ENCODE measurements around the gene ARPC1A.
"Not testable (repeated sequence)": the region's sequence is repeated elsewhere in the genome, so short reads cannot be mapped to it uniquely, and the experiment has no call there.

Gene ARPC1A

DNA sequence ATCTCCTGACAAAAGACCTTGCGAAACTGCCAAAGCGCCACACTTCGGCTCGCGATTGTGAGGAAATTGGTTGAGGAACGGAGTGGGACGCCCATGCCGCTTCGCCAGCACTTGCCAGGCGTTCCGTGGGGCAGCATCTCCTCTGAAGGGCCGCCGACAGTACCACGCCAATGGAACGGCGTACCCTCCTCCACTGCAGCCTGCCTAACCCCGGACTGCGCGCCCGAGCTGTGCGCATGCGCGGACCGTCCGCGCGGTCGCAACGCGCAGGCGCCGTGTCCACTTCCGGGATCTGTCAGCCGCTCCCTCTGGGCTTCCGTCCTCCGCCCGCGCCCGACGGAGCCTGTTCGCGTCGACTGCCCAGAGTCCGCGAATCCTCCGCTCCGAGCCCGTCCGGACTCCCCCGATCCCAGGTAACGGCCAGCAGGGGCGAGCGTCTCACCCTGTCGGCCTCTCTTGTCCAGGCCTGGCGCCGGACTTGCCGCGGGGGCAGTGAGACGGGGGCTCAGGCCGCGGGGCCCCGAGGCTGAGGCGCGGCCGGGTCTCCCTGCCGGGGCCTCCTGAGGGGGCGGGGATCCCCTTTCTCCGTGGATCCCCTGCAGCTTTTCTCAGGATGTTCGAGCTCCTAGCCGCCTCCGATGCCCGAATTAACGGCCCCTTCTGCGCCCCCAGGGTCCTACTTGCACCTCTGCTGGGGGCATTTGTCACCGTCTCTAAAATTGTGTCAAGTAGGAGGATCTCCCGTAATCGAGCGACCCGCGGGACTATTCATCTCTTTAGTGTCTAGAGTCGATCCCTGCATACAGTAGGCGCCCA lies at the start of gene ARPC1A:
ARPC1A (plus strand) TSS at position 307 of the 816 bp plus-strand sequence. CDS start 7,456 bp downstream, outside the sequence.
- Mint-ChIP-seq H3K4me1 (ENCODE audit: low read depth) (peaks cover 36% of the 10 kb centered on the region), H3K9me3 (no peaks in the 10 kb centered on the region), H3K4me3 (peak within 1 kb of the TSS; percentile 97), H3K36me3 (ENCODE audit: low read depth) (peaks cover 10% of the 10 kb centered on the region), H3K27me3 (ENCODE audit: low read depth) (no peaks in the 10 kb centered on the region), H3K27ac (peak within 1 kb of the TSS; percentile 86)

- Mint-ChIP-seq H3K27me3 (ENCODE audit: low read depth) (no peaks in the 10 kb centered on the region), H3K4me1 (ENCODE audit: low read depth) (peaks cover 11% of the 10 kb centered on the region), H3K27ac (no peak overlapping the region), H3K36me3 (ENCODE audit: low read depth) (no peaks in the 10 kb centered on the region), H3K4me3 (no peak overlapping the region), H3K9me3 (no peaks in the 10 kb centered on the region)
These were observed 47.5 kb upstream of the ARPC1A start for GRCh38 chr7:99278180-99278579.

GRCh38 chr7:99284165-99284564 lies 41.5 kb upstream of the ARPC1A start:
- H3K27ac Mint-ChIP-seq; H3K4me3 Mint-ChIP-seq; H3K27me3 Mint-ChIP-seq (ENCODE audit: low read depth); H3K36me3 Mint-ChIP-seq (ENCODE audit: low read depth); H3K4me1 Mint-ChIP-seq (ENCODE audit: low read depth); H3K9me3 Mint-ChIP-seq: not testable (repeated sequence)

- Mint-ChIP-seq H3K9me3 (no peaks in the 10 kb centered on the region), H3K27me3 (ENCODE audit: low read depth) (no peaks in the 10 kb centered on the region), H3K4me1 (ENCODE audit: low read depth) (no peaks in the 10 kb centered on the region), H3K36me3 (ENCODE audit: low read depth) (no peaks in the 10 kb centered on the region), H3K27ac (no peak overlapping the region), H3K4me3 (no peak overlapping the region)
These were observed 37.7 kb upstream of the ARPC1A start for GRCh38 chr7:99287779-99288534.

DNA sequence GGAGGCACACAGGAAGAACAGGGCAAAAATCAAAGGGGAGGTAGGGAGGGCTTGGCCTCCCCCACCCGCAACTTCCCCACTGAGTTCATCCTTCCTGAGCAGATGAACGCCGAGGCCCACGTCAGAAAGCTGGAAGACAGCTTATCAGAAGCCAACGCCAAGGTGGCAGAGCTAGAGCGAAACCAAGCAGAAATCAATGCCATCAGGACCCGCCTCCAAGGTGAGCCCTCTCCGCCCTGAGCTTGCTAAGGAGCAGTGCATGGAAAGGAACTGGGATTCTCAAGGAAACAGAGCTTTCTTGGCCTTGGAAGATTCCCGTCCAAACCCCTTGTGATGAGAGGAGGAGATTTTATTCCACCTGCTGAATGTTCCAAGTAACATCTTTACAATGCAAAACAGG lies 36.5 kb upstream of the ARPC1A start:
- Mint-ChIP-seq H3K27ac (no peak overlapping the region), H3K4me3 (no peak overlapping the region), H3K36me3 (ENCODE audit: low read depth) (no peaks in the 10 kb centered on the region), H3K9me3 (no peaks in the 10 kb centered on the region), H3K4me1 (ENCODE audit: low read depth) (no peaks in the 10 kb centered on the region), H3K27me3 (ENCODE audit: low read depth) (no peaks in the 10 kb centered on the region)

GRCh38 chr7:99290148-99290547 lies 35.5 kb upstream of the ARPC1A start:
- H3K27ac Mint-ChIP-seq; H3K4me3 Mint-ChIP-seq; H3K9me3 Mint-ChIP-seq; H3K4me1 Mint-ChIP-seq (ENCODE audit: low read depth); H3K27me3 Mint-ChIP-seq (ENCODE audit: low read depth); H3K36me3 Mint-ChIP-seq (ENCODE audit: low read depth): not testable (repeated sequence)

- H3K4me1 Mint-ChIP-seq (ENCODE audit: low read depth) = no peaks in the 10 kb centered on the region
- H3K36me3 Mint-ChIP-seq (ENCODE audit: low read depth) = no peaks in the 10 kb centered on the region
- H3K4me3 Mint-ChIP-seq = no peak overlapping the region
- no peak overlapping the region for H3K27ac Mint-ChIP-seq
- H3K27me3 Mint-ChIP-seq (ENCODE audit: low read depth) = no peaks in the 10 kb centered on the region
- H3K9me3 Mint-ChIP-seq = no peaks in the 10 kb centered on the region
These were observed 34.6 kb upstream of the ARPC1A start for GRCh38 chr7:99290980-99291607.

- H3K9me3 Mint-ChIP-seq = no peaks in the 10 kb centered on the region
- H3K27me3 Mint-ChIP-seq (ENCODE audit: low read depth) = no peaks in the 10 kb centered on the region
- H3K36me3 Mint-ChIP-seq (ENCODE audit: low read depth) = no peaks in the 10 kb centered on the region
- no peak overlapping the region for H3K4me3 Mint-ChIP-seq
- H3K27ac Mint-ChIP-seq = no peak overlapping the region
- H3K4me1 Mint-ChIP-seq (ENCODE audit: low read depth) = no peaks in the 10 kb centered on the region
These were observed 33.6 kb upstream of the ARPC1A start for GRCh38 chr7:99292127-99292526.

- no peaks in the 10 kb centered on the region for H3K36me3 Mint-ChIP-seq (ENCODE audit: low read depth)
- no peaks in the 10 kb centered on the region for H3K4me1 Mint-ChIP-seq (ENCODE audit: low read depth)
- no peaks in the 10 kb centered on the region for H3K27me3 Mint-ChIP-seq (ENCODE audit: low read depth)
- no peak overlapping the region for H3K27ac Mint-ChIP-seq
- no peak overlapping the region for H3K4me3 Mint-ChIP-seq
- H3K9me3 Mint-ChIP-seq = no peaks in the 10 kb centered on the region
These were observed 32.5 kb upstream of the ARPC1A start for GRCh38 chr7:99293167-99293566.

DNA sequence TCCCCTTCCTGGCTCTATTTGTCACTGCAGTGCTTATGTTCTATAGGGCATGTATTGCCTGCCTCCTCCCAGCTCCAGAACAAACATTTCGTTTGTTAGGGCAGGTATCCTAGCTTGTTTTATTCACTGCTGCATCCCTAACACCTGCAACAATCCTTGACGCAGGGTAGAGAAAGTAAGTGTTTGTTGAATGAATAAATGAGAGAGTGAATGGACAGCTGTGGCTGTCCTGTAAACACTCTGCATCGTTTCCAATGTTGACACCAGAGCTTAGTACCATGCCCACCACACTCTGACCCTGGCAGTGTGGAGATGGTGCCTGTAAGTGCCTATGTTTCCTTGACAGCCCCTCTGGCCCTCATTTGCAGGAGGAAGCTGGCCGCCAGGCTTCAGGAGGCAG lies 32.0 kb upstream of the ARPC1A start:
- Mint-ChIP-seq H3K9me3 (no peaks in the 10 kb centered on the region), H3K27ac (no peak overlapping the region), H3K36me3 (ENCODE audit: low read depth) (no peaks in the 10 kb centered on the region), H3K4me1 (ENCODE audit: low read depth) (no peaks in the 10 kb centered on the region), H3K27me3 (ENCODE audit: low read depth) (no peaks in the 10 kb centered on the region), H3K4me3 (no peak overlapping the region)

DNA sequence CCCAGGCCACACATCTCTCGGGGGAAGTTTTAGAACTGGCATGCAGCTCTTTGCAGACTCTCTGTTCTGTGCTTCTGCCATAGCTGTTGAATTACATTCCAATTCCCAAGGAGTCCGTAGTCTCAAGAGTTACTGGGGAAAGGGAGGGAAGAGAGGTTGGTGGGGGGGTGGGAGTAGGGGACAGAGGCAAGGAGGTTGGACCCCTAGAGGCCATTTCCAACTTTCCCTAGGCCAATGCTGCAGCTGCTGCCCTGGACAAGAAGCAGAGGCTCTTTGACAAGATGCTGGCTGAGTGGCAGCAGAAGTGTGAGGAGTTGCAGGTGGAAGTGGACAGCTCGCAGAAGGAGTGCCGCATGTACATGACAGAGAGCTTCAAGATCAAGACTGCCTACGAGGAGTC lies 29.2 kb upstream of the ARPC1A start:
- Mint-ChIP-seq H3K27ac (no peak overlapping the region), H3K4me3 (no peak overlapping the region), H3K27me3 (ENCODE audit: low read depth) (no peaks in the 10 kb centered on the region), H3K9me3 (no peaks in the 10 kb centered on the region), H3K4me1 (ENCODE audit: low read depth) (no peaks in the 10 kb centered on the region), H3K36me3 (ENCODE audit: low read depth) (no peaks in the 10 kb centered on the region)

- H3K36me3 Mint-ChIP-seq (ENCODE audit: low read depth) = no peaks in the 10 kb centered on the region
- H3K4me1 Mint-ChIP-seq (ENCODE audit: low read depth) = no peaks in the 10 kb centered on the region
- H3K27me3 Mint-ChIP-seq (ENCODE audit: low read depth) = no peaks in the 10 kb centered on the region
- H3K9me3 Mint-ChIP-seq = no peaks in the 10 kb centered on the region
- H3K27ac Mint-ChIP-seq = no peak overlapping the region
- H3K4me3 Mint-ChIP-seq = no peak overlapping the region
These were observed 24.2 kb upstream of the ARPC1A start for GRCh38 chr7:99301496-99301895.

- H3K9me3 Mint-ChIP-seq = no peaks in the 10 kb centered on the region
- no peaks in the 10 kb centered on the region for H3K36me3 Mint-ChIP-seq (ENCODE audit: low read depth)
- no peak overlapping the region for H3K4me3 Mint-ChIP-seq
- no peaks in the 10 kb centered on the region for H3K4me1 Mint-ChIP-seq (ENCODE audit: low read depth)
- peaks cover 7% of the 10 kb centered on the region for H3K27me3 Mint-ChIP-seq (ENCODE audit: low read depth)
- H3K27ac Mint-ChIP-seq = no peak overlapping the region
These were observed 20.0 kb upstream of the ARPC1A start for GRCh38 chr7:99305473-99306260.

DNA sequence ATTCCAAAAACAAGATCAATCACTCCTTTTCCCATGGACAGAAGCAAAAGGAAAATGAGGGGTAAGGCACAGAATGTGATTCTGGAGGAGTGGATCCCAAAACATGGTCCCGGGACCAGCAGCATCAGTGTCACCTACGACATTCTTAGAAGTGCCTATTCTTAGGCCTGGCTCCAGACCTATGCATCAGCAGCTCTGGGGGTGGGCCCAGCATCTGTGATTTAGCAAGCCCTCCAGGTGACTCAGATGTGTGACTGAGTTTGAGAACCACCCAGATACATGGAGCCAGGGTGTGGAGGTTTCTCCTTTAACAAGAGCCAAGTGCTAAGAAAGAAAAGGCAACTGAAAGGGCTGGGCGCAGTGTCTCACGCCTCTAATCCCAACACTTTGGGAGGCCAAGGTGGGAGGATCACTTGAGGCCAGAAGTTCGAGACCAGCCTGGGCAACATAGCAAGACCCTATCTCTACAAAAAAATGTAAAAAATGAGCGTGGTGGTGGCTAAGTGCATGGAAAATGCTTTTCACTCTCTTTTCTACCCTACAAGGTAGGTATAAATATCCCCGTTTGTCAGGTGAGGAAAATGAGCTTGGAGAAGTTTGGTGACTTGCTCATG lies 17.1 kb upstream of the ARPC1A start:
- no peak overlapping the region for H3K4me3 Mint-ChIP-seq
- no peaks in the 10 kb centered on the region for H3K9me3 Mint-ChIP-seq

More for the DNA sequence above, 17.1 kb upstream of the ARPC1A start:
- Mint-ChIP-seq H3K27ac (no peak overlapping the region), H3K27me3 (ENCODE audit: low read depth) (peaks cover 7% of the 10 kb centered on the region), H3K4me1 (ENCODE audit: low read depth) (peaks cover 8% of the 10 kb centered on the region), H3K36me3 (ENCODE audit: low read depth) (no peaks in the 10 kb centered on the region)

Data from T-helper 1 cell treated with Interleukin-12 subunit alpha and Interleukin-12 subunit beta and Interleukin-4 antibody, amounts not matched to agents 30 μg/mL and 1 μg/mL, for 36 hours (primary cell).